HG02588 (cell line): ENCODE results near the gene ATF5.

ENCODE experiments used
- ATAC-seq: cut with Tn5 transposase; IDR thresholded peaks from one replicate; pipeline ENCODE4 v1.9.1; 2021; ENCODE audit warnings: mild to moderate bottlenecking, moderate library complexity; ENCODE audit not compliant: unreplicated experiment

The ATF5 gene

DNA sequence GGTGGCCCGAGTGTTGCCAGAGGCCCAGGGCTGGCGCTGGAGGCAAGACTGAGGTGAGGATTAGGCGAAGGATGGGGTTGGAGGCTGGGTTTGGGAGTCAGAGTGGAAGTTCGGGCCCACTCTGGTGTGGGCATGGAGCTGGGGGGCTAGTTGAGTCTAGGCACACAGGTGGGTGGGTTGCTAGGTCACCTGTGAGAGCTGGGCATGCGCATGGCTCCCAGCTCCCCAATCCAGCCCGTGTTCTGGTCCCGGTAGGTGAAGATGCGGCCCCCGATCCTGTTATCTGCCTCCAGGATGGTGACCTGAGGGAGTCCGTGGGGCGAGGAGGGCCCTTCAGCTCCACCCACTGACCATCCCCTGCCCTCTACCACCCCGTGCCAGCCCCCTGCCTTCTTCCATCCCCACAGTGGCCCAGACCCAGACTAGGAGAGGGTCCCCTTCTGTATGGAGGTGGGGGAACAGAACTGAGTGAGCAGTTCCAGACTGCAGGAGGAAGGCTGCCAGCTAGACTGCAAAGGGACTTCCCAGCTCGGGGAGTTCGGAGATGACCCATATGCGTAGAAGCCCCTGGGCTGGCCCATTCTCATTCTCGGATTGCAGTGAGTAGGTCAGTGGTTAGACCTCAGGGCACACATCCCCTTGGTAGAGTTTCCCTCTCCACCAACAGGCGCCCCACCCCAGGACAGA, 34.0 kb upstream of the ATF5 start:
- no peak for ATAC-seq

DNA sequence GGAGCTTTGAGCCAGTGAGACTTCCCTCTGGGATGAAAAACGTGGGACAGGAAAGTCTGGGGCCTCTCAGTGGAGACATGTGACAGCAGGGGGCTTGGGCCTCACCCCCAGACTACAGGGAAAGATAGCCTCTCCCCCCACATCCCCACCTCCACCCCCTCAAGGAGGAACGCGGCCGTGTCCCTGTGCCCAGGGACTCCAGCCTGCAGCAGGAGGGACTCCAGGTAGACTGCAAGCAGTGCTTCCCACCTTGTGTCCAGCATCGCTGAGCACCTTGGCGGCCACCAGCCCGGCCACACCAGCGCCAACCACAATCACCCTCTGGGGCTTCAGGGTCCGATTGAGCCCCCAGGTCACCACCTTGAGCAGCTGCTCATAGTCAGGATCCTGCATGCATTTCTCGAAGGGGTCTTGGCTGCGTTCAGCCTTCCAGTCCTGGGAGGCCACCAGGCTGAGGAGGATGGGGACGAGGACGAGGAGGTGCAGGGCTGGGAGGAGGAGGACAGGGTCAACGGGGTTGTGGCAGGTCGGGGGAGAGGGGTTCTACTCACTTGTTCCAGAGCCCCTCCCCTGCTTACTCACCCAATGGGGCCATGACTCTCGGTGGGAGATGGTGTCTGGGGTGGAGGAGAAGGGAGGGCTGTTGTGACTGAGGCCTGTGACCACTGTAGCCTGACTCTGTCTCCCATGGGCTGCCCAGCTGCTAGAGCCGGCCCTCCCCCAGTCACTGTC, 33.3 kb upstream of the ATF5 start:
- ATAC-seq = no peak

DNA sequence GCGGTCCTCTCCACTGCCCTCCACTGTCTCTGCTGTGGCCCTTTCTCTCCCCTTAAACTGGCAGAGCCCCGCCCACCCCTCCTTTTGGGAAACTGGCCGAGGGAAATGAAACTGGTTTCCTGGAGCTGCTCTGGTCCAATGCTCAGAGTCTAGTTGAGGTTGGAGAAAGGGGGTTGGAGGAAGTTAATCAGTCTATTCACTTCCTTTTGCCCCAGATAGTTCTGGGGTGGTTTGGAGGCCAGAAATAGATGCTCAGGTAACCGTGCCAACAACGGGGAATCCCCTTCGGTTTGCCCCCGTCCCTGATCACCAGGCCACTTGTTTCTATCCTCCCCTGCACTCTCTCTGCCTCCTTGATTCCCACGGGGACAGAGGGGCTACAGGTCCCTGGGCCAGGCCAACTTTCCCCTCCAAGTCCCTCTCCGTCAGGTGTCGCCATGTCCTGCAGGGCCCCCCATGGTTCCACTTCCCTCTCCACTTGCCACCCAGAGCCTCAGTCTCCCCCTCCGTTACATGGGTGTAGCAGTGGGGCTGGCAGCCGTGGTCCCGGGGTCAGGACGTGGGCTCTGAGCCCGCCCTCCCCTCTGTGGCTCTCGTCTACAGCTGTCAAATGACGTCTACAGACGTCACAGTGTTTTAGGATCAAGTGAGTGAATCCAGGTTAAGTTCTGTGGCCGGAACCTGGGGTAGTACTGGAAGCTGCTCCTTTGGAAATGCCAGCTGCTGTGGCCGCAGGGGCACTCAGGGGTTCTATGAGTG, 32.0 kb upstream of the ATF5 start, which contains the start of gene IL4I1:
Gene IL4I1, minus strand, starts transcription at position 25 of the 759 bp plus-strand sequence. CDS start 727 bp downstream, outside the sequence.
- ATAC-seq = peak; percentile 37

DNA sequence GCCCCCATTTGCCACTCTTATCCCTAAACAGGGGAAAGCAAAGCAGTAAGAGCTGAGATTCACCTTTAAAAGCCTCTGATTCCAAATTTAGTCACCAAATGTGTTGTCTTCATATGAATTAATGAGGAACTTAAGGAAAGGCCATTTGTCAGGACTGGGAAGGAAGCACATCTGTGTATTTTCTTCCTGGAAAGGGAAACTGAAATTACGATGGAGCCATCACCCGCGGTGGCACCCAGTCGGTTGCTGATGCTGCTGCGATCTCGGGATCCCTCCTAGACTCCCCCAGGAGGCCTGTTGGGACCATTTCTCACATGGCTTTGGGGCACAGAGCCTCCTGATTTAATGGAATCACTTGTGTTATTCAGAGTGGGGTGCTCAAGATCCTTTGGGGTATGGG, 24.9 kb upstream of the ATF5 start:
- no peak for ATAC-seq

DNA sequence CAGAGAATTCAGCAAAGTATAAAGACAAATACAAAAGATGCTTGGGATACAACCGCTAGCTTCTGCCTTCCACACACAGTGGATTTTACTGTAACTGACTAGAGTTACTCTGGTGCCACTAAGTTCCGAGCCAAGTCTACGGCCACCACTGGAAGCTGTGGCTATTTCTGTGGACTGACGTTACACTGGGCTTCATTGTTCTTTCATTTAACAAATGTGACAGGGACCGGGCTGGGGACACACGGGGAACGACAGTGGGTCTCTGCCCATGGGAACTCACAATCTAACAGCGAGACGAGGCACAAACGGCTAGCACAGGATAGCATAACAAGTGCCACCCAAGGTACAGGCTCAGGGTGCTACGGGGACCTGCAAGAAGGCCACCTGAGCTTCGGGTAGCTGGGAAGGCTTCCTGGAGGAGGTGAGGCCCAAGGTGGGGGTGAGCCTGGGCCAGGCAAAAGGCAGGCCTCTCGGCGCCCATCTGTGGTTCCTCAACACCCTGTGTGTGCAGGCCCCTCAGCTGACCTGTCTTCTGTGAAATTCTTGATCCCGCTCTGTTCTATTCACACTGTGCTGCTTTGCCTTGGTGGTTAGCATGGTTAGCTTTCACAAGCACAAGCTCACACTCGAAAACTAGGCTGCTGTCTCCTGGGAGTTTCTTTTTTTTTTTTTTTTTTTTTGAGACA, 22.0 kb upstream of the ATF5 start:
- ATAC-seq = no peak

DNA sequence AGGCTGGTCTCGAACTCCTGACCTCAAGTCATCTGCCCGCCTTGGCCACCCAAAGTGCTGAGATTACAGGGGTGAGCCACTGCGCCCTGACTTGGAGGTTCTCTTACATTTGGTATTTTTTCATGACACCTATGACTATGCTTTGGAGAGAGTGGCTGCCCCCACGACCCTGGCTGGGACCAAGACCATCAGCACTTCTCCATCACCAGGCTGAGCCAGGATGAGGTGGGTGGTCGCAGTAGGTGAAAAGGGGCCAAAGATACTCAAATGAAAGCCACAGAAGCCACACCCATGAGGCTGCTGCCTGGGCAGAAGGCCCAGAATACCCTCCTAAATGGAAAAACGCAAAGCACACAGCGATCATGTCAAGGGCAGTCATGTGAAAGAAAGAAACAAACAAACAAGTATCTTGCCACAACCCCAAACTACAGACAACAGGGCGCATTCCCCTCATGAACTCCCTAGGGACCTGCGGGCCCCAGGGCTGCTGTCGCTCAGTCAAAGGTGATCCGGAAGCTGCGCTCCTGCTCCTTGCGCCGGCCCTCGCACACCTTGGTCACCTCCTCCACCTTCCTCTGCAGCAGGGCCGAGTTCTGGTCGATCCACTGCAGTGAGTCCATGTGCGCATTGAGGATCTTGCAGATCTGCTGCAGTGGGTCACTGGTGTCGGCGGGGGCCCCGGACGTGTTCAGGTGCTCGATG, 21.1 kb upstream of the ATF5 start:
- ATAC-seq = no peak

DNA sequence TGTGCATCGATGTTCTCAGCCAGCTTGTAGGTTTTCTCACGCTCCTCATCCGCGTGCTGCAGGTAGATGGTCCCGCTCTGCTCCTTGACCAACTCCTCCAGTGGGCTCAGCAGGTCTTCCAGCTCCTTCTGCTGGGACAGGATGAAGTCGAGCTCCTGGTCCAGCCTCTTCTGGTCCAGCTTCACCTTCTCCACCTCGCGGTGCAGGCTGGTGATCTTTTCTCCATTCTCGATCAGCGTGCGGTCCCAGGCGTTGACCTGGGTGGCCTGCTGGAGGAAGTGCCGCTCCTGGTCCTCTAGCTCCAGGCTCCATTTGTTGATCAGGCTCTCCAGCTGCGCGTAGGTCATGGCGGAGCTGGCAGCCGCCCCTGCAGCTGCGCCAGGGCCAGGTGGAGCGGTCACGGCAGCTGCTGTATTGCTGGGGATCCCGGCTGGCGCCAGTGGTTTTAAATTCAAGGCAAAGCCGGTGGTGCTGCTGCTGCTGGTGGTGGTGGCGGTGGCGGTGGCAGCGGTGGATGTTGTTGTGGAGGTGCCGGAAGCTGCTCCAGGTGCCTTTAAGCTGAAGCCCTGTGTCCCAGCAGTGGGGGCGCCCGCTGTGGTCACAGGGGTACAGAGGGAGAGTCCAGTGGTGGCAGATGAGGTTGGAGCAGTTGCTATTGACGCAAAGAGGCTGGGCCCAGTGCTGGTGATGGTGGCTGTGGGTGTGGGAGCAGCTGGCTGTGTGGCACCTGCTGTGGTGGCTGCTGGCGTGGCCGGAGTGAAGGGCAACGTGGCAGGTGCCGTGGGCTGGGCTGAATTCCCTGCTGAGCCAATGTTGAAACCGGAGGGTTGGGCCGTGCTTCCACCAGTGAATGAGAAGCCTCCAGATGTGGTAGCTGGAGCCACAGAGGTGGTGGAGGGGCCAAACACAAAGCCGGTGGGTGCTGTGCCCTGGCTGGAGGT, 20.3 kb upstream of the ATF5 start:
- no peak for ATAC-seq

DNA sequence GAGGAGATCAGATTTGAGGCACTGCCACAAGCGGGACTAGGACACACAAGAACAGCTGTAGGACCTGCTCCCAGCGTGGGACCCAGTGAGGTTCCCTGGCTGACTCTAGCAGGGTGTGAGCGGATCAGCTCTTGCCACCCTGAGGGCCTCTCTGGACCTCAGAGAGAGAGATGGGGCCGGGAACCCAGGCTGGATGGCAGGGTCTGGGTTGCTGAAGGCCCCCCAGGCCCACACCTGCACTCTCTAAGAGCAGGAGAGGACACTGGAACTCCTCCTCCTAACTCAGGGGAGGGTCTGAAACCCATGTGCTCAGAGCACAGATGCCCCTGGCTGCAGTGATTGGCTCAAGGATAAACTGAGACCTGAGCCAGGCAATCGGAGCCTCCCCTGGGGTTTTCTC, 18.8 kb upstream of the ATF5 start:
- no peak for ATAC-seq

DNA sequence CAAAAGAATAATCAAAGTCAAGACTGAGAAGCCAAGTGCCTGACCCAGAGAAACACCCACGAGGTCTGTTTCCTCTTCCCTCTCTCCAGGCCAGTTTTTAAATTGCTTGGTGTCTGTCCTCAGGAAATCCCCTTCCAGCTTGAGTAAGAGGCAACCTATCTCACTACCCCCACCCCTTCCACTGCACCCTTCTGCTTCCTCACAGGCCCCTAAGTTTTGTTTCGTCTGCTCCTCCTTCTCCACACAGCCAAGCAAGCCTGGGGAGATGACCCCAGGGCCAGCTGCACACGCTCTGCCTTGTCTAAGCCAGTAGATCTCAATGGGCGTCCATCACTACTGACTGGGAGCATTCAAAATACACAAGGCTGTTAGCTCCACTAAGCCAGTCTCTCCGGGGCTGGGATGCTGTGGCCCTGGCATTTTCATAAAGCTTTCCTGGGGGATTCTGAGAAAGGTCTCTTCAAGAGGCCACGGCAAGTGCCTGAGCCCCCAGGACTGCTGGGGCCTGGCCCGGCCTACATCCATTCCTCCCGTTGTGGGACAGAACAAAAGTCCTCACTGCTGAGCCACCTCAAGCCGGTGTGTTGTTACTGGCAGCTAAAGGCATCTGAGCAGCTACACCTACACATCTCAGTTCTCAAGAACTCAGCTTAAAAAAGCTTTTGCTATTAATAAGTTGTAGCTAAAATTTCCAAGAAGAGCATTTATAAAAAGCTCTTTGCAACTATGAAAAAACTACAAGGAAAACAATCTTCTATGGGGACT, 17.4 kb upstream of the ATF5 start:
- ATAC-seq = no peak

DNA sequence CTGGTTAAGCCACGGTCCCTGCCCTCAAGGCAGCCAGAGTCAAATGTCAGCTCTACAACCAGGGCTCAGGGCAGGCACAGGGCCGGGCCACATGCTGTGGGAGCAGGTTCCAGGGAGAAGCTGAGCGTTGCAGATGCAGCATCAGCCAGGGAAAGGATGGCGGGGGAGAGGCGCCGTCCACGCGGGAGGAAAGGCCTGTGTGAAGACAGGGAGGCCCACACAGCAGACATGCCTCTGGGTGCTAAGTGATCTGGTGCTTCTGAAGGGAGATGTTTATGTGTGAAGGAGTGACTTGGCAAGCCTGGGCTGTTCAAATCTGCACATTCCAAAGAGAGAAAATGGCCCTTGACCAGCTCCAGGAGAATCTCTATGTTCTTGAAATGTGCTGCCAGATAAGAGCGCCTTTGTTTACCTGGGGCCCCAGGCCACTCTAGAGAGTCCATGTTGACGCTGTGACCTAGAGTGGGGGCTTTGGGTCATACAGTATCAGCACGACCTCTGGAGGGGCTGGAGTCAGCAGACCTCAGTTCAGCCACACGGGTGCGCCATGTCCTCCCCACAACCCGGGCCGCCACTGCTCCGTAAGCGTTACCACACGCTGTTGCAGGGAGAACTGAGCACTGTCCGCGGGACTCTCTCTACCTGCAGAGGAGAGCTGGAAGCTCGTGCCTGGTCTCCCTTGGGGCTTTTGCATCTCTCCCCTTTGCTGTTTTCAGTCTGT, 15.9 kb upstream of the ATF5 start:
- ATAC-seq = no peak

DNA sequence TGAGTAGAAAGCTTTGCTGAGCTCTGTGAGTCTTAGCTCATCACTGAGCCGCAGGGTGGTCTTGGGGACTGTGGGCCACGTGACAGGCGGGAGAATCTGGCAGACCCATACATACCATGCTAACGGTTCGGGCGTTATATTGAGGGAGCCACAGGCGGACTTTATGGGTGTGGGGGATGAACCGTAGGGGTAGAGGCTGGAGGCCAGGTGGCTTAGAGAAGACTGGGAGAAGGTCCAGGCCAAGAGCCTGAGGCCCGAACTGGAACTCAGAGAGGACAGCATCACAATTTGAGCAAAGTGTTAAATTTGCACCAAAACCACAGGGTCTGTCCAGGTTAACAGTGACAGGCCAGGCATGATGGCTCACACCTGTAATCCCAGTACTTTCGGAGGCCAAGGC, 15.3 kb upstream of the ATF5 start:
- ATAC-seq = no peak

DNA sequence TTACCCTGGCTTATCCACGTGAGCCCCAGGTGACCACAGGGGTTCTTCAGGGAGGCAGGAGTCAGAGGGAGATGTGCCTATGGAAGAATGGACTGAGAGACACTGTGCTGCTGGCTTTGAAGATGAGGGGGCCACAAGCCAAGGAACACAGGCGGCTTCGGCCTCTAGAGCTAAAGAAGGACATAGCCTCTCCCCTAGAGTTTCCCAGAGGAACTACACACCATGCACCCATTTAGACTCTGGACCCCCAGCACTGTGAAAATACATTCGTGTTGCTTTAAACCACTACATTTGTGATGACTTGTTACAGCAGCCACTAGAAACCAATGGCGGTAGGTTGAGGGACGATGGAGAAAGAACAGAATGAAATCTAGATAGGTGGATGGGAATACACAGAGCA, 13.7 kb upstream of the ATF5 start:
- no peak for ATAC-seq

DNA sequence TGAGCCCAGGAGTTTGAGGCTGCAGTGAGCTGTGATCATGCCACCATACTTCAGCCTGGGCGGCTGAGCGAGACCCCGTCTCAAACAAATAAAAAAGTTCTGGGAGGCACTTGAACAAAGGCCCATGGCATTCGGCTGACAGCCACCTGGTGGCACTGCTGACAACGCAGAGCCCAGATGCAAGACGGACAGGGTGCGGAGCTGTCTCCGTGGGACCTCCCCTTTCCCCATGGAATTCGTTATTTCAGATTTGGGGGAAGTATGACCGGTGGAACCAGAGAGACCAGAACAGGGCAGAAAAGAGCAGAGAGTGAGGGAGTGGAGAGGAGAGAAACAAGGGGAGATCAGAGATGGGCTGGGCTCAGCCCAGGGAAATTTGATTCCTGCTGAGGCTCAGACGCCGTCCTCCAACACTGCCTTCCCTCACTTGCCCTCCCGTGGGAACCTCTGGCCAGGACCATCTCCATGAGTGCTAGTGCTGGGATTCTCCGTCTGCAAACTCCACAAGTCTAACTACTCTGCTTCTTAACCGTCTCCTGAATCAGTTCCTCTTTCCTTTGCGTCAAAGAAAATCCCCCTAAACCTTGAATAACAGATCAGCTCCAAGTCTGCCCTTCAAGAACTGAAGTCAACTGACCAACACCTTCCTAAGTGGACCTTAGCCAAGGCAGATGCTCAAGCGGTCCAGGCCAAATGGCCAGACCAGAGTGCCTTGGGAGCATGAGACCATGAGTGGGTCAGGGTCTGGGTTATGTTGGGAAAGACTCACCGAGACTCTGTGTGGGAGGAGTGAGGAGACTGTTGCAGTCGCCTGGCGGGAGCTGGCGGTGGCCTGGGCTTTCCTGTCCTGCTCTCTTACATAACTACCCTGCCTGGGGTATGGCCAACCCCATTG, 11.9 kb upstream of the ATF5 start:
- no peak for ATAC-seq

DNA sequence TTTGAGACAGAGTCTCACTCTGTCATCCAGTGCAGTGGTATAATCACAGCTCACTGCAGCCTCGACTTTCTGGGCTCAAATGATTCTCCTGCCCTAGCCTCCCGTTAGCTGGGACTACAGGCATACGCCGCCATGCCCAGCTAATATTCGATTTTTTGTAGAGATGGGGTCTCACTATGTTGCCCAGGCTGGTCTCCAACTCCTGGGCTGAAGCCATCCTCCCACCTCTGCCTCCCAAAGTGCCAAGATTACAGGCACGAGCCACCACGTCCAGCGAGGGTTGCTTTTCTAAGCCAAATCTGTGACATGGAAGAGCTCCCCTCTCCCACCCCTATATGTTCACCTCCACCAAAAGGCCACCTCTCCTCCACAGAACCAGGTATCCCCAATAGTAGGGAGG, 10.9 kb upstream of the ATF5 start:
- no peak for ATAC-seq

DNA sequence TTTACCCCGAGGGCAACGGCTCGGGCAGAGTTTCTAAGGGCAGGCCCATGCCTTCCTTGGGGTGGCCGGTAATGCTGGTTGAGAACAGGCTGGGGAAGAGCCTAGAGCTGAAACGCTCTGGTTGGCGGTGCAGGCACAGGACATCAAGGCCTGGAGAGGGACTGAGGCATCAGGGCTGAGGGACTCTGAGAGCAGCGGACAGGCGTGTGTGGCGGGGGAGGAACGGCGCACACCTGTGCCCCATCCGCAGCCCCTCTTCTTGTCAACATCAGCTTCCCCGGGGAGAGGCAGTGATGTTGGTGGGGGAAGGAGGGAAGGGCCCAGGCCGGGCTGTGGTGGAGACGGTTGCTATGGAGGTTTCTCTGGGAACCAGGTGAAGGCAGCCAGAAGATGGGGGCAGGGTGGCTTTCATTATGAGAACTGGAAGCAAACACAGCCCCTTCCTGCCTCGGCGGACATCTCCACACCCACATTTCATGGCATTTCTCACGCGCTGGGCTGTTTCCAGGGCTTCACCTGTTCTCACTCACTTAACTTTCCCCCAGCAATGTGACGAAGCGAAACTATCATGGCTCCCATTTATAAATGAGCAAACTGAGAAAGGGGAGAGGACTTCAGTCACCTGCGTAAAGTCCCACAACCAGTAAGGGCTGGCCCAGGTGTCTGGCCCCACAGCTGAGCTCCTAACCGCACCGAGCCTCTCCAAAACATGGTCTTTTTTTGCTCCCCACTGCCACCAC, 8.2 kb upstream of the ATF5 start:
- ATAC-seq = no peak
